RCC 7860 (cell line): ENCODE measurements around the gene GLB1L2.

Source experiments
- DNase-seq: peaks from one replicate; pipeline ENCODE4 v3.0.0-alpha.2; 2015; ENCODE audit warnings: low spot score
- FAIRE-seq: peaks from 2 replicates; lab custom pipeline; 2012; peaks lifted over from hg19 to GRCh38; lab: Jason Lieb, UNC

Gene GLB1L2

DNA sequence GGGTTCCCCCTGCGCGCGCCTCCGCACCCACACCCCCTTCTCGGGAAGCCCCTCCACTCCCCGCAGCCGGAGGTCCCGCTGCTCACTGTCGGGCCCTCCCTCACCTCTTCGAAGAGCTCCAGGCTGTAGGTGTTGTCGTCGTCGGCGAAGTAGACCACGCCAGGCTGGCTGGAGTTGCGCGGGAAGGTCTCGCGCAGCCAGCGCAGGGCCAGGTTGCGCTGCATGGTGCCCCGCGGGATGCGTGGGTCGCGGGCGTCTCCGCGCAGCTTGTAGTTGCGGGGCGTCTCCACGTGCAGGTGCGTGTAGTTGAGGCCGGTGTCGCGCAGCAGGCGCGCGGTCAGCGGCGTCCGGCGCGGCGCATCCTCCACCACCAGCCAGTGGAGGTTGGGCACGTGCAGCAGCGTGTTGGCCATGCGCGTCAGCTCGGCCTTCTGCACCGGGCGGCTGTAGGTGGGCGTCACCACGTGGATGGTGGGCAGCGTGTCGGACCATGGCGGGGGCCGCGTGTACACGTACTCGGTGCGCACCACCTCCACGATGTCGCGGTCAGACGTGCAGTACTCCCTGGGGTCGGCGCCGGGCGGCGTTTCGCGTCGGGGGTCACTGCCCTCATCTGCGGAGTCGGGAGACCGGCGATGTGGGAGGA, 51.9 kb downstream of the GLB1L2 start:
- no peak for FAIRE-seq
- DNase-seq, result no peak

GRCh38 chr11:134384406-134384805, 52.6 kb downstream of the GLB1L2 start:
- DNase-seq, result no peak
- FAIRE-seq, result no peak

DNA sequence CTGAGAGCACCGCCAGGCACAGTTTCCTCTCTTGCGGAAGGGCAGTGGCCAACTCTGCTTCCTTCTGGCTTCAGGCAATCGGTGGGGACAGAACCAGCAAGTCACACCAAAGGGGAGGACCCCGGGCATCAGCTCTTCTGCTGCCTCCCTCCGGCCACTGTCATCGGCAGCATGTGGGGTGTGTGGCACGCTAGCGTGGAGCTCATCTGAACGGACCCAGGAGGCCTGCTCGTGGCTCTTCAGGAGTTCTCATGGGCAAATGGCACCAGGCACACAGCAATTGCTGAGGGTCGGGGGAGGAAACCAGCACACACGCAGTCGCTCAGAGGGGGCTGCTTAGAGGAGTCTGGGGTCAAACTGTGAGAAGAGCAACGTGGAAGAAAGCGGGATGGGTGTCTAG, 53.4 kb downstream of the GLB1L2 start:
- no peak for FAIRE-seq

GRCh38 chr11:134385774-134386565, 54.2 kb downstream of the GLB1L2 start:
- DNase-seq, result no peak
- no peak for FAIRE-seq

More for the DNA sequence above, 53.4 kb downstream of the GLB1L2 start:
- no peak for DNase-seq

DNA sequence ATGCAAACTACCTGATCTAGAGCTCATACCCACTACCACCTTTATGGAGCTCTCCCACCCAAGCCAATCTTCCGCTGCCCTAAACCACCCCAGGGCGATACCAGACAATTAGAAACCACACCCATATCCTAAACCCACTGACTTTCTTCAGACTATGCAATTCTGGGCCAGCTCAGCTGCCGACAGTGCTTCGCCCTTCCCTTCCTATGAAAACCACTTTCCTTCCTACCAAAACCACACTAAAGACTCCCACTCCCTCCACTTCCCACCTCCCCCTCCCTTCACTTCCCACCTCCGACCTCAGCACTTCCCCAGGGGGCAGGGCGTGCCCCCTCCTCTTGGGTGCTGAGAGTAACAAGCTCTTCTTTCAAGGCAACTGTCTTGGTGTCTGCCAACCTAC, 55.2 kb downstream of the GLB1L2 start:
- FAIRE-seq (no peak), DNase-seq (no peak)

DNA sequence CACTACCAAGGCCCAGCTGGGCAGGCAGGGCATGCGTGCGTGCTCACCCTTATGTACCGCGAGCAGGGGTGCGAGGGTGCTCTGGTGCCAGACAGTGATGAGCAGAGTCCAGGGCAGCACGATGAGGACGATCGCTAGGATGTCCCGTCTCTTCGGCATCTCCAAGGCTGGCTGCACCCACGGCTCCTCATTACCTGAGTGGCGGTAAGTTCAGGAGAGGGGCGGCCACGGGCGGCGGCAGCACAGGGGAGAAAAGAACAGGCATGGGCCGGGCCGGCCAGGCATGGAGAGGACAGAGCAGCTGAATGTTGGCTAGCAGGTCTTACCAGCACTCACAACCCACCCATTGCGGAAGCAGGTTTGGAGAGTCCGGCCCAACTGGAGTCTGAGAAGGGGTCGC, 55.7 kb downstream of the GLB1L2 start:
- DNase-seq (no peak), FAIRE-seq (no peak)

DNA sequence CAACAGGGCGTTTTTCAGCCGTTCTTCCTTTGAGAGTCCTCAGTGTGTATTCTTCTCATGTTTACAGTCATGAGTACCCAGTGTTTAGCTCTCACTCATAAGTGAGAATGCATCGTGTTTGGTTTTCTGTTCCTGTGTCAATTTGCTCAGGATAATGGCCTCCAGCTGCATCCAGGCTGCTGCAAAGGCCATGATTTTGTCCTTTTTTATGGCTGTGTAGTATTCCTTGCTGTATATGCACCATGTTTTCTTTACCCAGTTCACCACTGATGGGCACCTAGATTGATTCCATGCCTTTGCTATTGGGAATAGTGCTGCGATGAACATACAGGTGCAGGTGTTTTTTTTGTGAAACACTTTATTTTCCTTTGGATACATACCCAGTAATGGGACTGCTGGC, 56.8 kb downstream of the GLB1L2 start:
- DNase-seq (no peak), FAIRE-seq (no peak)

DNA sequence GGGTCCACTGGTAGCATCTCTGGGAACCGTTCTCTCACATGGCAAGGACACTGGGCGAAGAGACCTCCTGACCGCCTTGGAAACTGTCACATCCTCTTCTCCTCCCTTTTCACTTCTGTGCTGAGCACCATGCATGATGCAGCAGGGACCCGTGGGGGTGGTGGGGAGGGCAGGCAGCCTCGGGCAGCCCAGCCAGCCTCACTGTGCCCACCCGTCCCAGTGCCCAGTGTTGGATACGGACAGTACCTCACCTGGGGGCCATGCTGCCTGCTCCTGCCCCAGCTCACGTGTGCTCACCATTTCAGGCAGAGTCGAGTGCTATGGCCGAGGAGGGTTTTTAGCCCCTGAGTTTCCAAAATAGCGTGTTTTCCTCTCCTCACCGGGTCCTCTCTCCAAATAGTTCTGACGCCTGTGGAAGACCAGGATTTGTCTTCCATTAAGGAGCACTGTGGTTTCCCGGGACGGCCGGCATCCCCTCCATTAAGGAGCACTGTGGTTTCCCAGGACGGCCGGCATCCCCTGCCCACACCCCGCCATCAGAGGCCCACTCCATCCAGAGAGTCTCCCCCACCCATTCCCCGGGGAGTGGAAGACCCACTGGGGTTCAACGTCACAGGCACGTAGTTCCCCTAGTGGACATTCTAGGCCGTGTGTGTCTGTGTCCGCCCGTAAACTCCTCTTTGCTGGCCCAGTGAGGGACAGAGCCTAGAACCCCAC, 57.8 kb downstream of the GLB1L2 start:
- DNase-seq, result no peak
- FAIRE-seq, result no peak

DNA sequence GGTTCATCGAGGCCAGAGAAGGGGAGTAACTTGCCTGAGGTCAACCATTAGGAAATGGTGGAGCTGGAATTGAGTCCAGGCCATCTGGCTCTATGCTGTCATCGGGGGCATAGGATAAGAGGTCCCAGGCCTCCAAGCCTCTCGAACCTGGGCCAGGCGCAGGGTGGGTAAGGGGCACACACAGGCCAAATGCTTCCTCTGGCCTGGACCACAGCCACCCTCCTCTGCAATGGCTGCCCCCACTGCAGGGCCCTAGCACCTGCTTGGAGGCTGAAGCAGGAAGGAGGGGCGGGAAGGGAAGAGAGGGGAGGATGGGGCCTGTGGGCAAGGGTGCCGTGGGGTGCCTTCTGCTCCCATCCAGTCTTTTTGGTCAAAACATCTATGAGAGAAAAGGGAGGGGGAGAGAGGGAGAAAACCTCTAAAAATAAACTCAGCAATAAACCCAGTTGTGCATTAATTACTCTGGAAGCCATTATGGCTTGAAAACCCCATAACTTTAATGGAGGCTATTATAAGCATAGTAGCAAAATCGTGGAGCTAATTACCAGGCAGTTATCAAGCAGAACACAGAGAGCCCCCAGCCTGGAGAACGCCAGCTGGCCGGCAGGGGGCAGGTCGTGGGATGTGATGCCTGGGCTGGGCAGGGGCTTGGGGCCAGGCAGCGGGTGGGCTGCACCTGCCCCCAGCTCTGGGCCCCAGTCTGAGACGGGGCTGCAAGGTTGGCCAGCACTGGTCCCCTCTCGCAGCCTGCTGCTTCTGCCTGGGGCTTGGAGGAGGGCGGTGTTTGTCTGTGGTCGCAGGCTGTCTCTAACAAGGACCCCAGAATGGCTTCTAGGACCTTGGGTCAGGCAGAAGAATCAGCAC, 59.1 kb downstream of the GLB1L2 start:
- FAIRE-seq, result no peak
- no peak for DNase-seq

GRCh38 chr11:134391656-134392055, 59.9 kb downstream of the GLB1L2 start:
- no peak for DNase-seq
- FAIRE-seq, result no peak

GRCh38 chr11:134392953-134393615, 61.3 kb downstream of the GLB1L2 start:
- DNase-seq (no peak), FAIRE-seq (no peak)

GRCh38 chr11:134393638-134394037, 61.9 kb downstream of the GLB1L2 start:
- no peak for FAIRE-seq
- no peak for DNase-seq

- no peak for FAIRE-seq
- DNase-seq, result no peak
Measured at GRCh38 chr11:134394311-134394710, 62.5 kb downstream of the GLB1L2 start.

DNA sequence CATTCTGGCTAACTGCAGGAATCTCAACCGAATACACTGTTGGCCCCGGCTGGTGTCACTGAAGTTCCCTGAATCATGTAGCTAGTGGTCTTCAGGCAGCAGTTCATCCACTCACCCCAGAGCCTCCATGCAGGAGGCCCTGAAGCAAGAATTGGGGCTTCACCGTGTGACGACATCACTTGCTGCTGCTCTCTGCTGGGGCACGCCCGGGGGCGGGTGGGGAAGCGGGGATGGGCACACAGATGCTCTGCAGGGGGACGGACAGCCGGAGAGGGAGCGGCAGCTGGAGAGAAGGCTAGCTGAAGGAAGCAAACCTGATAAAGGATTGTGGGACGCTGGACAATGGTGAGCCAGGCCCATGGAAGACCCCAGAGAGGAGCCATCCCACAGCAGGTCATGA, 63.2 kb downstream of the GLB1L2 start:
- no peak for DNase-seq
- no peak for FAIRE-seq

- FAIRE-seq (no peak), DNase-seq (no peak)
Measured at GRCh38 chr11:134397304-134398078, 65.7 kb downstream of the GLB1L2 start.

- no peak for FAIRE-seq
- DNase-seq, result no peak
Measured at GRCh38 chr11:134398079-134398444, 66.3 kb downstream of the GLB1L2 start.

DNA sequence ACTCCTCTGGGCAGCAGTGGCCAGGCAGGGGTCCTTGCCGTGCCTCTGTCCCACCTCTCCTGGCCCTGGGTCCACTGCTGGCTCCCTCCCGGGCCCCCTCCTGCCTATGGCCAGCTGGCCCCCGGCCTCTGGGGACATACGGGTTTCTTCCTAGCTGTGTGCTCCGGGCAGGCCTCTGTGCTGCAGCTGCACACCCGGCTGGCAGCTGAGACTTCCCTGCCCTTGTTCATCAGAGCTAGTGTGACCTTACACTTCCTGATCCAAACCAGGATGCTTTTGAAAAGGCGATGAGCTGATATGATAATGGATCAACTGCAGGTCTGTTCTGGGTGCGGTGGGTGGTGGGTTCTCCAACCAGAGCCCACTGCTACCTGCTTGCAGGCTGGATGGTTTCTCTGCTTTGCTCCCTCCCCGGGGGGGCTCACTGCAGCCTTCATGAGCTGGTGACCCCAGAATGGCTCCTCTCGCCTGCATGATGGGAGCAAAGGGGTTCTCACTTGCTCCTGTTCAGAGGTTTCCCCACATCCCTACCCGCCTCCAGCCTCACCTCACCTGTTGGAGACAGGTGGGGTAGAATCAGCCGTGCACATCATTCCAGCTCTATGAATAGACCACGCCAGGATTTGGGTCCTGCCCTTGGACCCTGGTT, 67.0 kb downstream of the GLB1L2 start:
- DNase-seq (no peak), FAIRE-seq (no peak)

DNA sequence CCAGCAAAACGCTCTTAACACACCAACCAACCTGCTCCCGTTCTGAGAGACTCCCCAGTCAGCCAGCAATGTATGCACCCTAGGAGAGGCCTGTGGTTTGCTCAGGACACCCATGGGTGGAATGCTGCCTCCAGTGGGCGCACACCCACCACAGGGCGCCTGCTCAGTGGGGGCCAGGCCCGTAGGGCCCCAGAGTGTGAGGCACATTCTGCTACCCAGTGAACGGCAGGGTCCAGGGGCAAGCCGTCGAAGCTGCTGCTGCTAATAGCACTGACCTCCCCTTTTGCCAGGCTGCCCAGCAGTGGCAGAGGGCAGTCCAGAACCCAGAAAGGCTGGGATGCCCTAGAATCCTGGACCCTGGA, 67.5 kb downstream of the GLB1L2 start:
- no peak for DNase-seq

GRCh38 chr11:134399996-134400395, 68.2 kb downstream of the GLB1L2 start:
- DNase-seq, result no peak
- no peak for FAIRE-seq

More for the DNA sequence above, 67.5 kb downstream of the GLB1L2 start:
- no peak for FAIRE-seq
